GM18858 (cell line): Measurements from ENCODE around the gene PSMA2.
A peak's percentile ranks its signal among the peaks of the same experiment; 100 is the strongest.

ENCODE experiments used
- ATAC-seq: cut with Tn5 transposase; IDR thresholded peaks from one replicate; pipeline ENCODE4 v1.9.1; 2021; ENCODE audit not compliant: unreplicated experiment

Gene PSMA2

GRCh38 chr7:42940985-42941847 lies 9.2 kb upstream of the PSMA2 start:
- ATAC-seq, result peak; percentile 41

- no peak for ATAC-seq
Measured at GRCh38 chr7:42939457-42940240, 7.7 kb upstream of the PSMA2 start.

GRCh38 chr7:42935861-42936260 lies 3.9 kb upstream of the PSMA2 start:
- no peak for ATAC-seq

GRCh38 chr7:42934291-42934690 lies 2.3 kb upstream of the PSMA2 start:
- no peak for ATAC-seq

GRCh38 chr7:42932811-42933591 lies 1.0 kb upstream of the PSMA2 start:
- no peak for ATAC-seq

GRCh38 chr7:42931447-42931833 lies 534 bp downstream of the PSMA2 start:
- no peak for ATAC-seq

GRCh38 chr7:42930889-42931288 lies 1.1 kb downstream of the PSMA2 start:
- no peak for ATAC-seq

- ATAC-seq, result no peak
Measured at GRCh38 chr7:42929449-42929848, 2.5 kb downstream of the PSMA2 start.

- no peak for ATAC-seq
Measured at GRCh38 chr7:42928754-42929153, 3.2 kb downstream of the PSMA2 start.

- ATAC-seq, result no peak
Measured at GRCh38 chr7:42926204-42926603, 5.8 kb downstream of the PSMA2 start.

GRCh38 chr7:42925630-42926029 lies 6.3 kb downstream of the PSMA2 start:
- no peak for ATAC-seq

GRCh38 chr7:42924223-42924838 lies 7.6 kb downstream of the PSMA2 start:
- no peak for ATAC-seq

- ATAC-seq, result no peak
Measured at GRCh38 chr7:42922017-42922753, 9.8 kb downstream of the PSMA2 start.

GRCh38 chr7:42915356-42915755 lies 16.6 kb downstream of the PSMA2 start:
- no peak for ATAC-seq

GRCh38 chr7:42914421-42915045 lies 17.4 kb downstream of the PSMA2 start:
- no peak for ATAC-seq

GRCh38 chr7:42914009-42914408 lies 18.0 kb downstream of the PSMA2 start:
- ATAC-seq, result no peak

GRCh38 chr7:42913591-42913990 lies 18.4 kb downstream of the PSMA2 start:
- no peak for ATAC-seq

- ATAC-seq, result peak; percentile 80
Measured at GRCh38 chr7:42911454-42912447, 20.2 kb downstream of the PSMA2 start, which contains the start of gene C7orf25. Gene C7orf25 (minus strand): TSS chr7:42912070. CDS start chr7:42910900, 1,170 bp downstream.
